Measurements from ENCODE around the gene GRK3.

DNA sequence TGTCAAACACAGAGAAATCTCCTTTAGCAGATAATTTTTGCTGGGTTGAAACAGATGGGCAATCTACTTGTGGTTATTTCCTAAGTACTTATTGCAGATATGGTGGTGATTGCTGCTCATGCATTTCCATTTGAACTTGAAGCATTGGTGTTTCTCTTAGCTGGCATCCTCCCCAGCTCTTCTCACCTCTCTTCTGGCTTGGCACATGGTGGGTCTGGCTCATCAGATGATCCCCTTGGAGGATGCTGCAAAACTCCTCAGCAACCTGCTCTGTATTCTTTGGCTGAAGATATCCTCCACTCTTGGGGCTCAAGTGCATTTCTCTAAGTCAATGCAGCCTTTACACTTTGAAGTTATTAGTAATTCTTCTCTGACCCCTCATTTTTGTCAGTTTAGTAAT lies 90.2 kb downstream of the GRK3 start:
- TF ChIP-seq, protein P1, sequence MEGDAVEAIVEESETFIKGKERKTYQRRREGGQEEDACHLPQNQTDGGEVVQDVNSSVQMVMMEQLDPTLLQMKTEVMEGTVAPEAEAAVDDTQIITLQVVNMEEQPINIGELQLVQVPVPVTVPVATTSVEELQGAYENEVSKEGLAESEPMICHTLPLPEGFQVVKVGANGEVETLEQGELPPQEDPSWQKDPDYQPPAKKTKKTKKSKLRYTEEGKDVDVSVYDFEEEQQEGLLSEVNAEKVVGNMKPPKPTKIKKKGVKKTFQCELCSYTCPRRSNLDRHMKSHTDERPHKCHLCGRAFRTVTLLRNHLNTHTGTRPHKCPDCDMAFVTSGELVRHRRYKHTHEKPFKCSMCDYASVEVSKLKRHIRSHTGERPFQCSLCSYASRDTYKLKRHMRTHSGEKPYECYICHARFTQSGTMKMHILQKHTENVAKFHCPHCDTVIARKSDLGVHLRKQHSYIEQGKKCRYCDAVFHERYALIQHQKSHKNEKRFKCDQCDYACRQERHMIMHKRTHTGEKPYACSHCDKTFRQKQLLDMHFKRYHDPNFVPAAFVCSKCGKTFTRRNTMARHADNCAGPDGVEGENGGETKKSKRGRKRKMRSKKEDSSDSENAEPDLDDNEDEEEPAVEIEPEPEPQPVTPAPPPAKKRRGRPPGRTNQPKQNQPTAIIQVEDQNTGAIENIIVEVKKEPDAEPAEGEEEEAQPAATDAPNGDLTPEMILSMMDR (IDR thresholded peaks at IDR 0.05 in 2 of 3, conservative IDR thresholded peaks at IDR 0.05 in 1 of 3; ENCODE audit: borderline replicate concordance in 1 of 3, insufficient read depth in 1 of 3, low read depth in 2 of 3, low read length in 2 of 3): no peak
- TF ChIP-seq, protein P2, sequence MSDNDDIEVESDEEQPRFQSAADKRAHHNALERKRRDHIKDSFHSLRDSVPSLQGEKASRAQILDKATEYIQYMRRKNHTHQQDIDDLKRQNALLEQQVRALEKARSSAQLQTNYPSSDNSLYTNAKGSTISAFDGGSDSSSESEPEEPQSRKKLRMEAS (IDR thresholded peaks at IDR 0.05): no peak
